Brain (organoid and tissue), 1 donor: ENCODE measurements around the gene CDNF. TPM values are rescaled to one million over a fixed set of nuclear protein-coding genes. Genes with fewer than 3 reads are reported as not detected.

Source experiments
- polyA plus RNA-seq: library from polyadenylated mRNA; stranded (reverse); fragments of 350-450 nt; fragmentation: Illumina TruSeq; extraction: RNeasy Lipid Tissue Mini Kit (QIAGEN cat#74804); gene quantifications from one replicate; pipeline ENCODE4 v1.2.3, GENCODE V29; 2015; ENCODE audit warnings: low read depth, low replicate concordance; ENCODE audit not compliant: insufficient read depth

Gene CDNF
- polyA plus RNA-seq, 1 donor from 2014 or later: 2.4 TPM

Other genes starting within 250 kb of the CDNF start
- gene FAM107B, start 63.1 kb downstream of the CDNF start, polyA plus RNA-seq: 105 TPM
- gene HSPA14, start 269 bp upstream of the CDNF start, polyA plus RNA-seq: 7.6 TPM
- gene MSANTD7, start 269 bp upstream of the CDNF start, polyA plus RNA-seq: 14.2 TPM
- 8.7 TPM for gene SUV39H2, start 40.8 kb upstream of the CDNF start, polyA plus RNA-seq
- gene DCLRE1C, start 116.1 kb upstream of the CDNF start, polyA plus RNA-seq: 4.3 TPM
- 0.88 TPM for gene MEIG1, start 121.4 kb upstream of the CDNF start, polyA plus RNA-seq
- not detected for gene OLAH, start 205.9 kb upstream of the CDNF start, polyA plus RNA-seq